Iris pigment epithelial cell (primary cell): ENCODE data around the gene DAP.
"Not testable (repeated sequence)": the region's sequence is repeated elsewhere in the genome, so short reads cannot be mapped to it uniquely, and the experiment has no call there.

Source experiments
- DNase-seq: peaks from one replicate; pipeline ENCODE4 v3.0.0-alpha.2; 2011; ENCODE audit warnings: low read depth

Gene DAP

GRCh38 chr5:10631316-10631996, 129.6 kb downstream of the DAP start:
- DNase-seq = no peak

DNA sequence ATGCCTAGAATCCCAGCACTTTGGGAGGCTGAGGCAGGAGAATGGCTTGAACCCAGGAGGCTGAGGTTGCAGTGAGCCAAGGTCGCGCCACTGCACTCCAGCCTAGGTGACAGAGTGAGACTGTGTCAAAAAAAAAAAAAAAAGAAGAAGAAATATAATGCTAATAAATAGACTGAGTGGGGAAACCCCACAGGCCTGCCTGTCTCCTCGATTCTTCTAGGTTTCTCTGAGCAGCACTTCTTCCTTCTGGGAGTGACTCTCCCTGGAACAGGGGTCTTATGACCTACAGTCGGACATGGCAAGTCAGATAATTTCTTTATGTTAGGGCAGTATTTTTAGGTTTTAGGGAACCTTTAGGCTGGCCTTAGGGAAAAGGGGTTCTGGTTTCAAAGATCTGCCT, 130.3 kb downstream of the DAP start:
- DNase-seq = not testable (repeated sequence)

- no peak for DNase-seq
Observed at GRCh38 chr5:10630126-10630525, 130.9 kb downstream of the DAP start.

GRCh38 chr5:10629682-10630081, 131.4 kb downstream of the DAP start:
- no peak for DNase-seq
